ENCODE results near the gene CGN. TPM values are rescaled to one million over a fixed set of nuclear protein-coding genes. Genes with fewer than 3 reads are reported as not detected.
A peak's percentile ranks its signal among the peaks of the same experiment; 100 is the strongest.

Gene CGN
- total and polyA plus RNA-seq, 2 donors (not counting 1 experiment from before 2014, with no cell fraction given) = 0.22 to 0.81 TPM

- ATAC-seq (ENCODE audit: low read depth) = no peak
- ChIA-PET CTCF (interaction anchor here (0.6 to 2.2 kb wide), 2 partner anchors 22 to 39 kb away, joined by 3 to 4 read pairs; no protein-coding TSS in a partner anchor), POLR2A (interaction anchor here (0.6 kb wide), 1 partner anchor 438 kb away, joined by 3 read pairs; no protein-coding TSS in a partner anchor)
- H3K4me2 ChIP-seq (replicated peaks; ENCODE audit: low read depth, low read length, poor library complexity, severe bottlenecking) = no peak overlapping the region
- no peak overlapping the region for H3K4me3 Mint-ChIP-seq
- H3K27ac Mint-ChIP-seq = no peak overlapping the region
- no peaks in the 10 kb centered on the region for H3K4me1 ChIP-seq (ENCODE audit: control insufficient read depth in 2 of 2, insufficient read depth in 2 of 2, low read length in 2 of 2)
- WGBS (ENCODE audit: insufficient coverage) = 80% methylated on average over 1 of the region's 1 CpG
- no peaks in the 10 kb centered on the region for H3K27me3 ChIP-seq (replicated peaks in 1 of 4; ENCODE audit: control extremely low read depth in 1 of 4, control insufficient read depth in 3 of 4, insufficient read depth in 4 of 4, low read length in 3 of 4)
- H3K9me3 ChIP-seq (ENCODE audit: control extremely low read depth in 1 of 3, control insufficient read depth in 2 of 3, insufficient read depth in 1 of 3, low read length in 2 of 3) = no peaks in the 10 kb centered on the region
- H3K79me2 ChIP-seq (ENCODE audit: control insufficient read depth, insufficient read depth, low read length) = no peaks in the 10 kb centered on the region
- H3K9ac ChIP-seq (ENCODE audit: low read length) = no peak overlapping the region
- no peaks in the 10 kb centered on the region for H3K9me3 Mint-ChIP-seq (ENCODE audit: insufficient read depth)
- no peak for TF ChIP-seq EZH2 (IDR thresholded peaks at IDR 0.05; ENCODE audit: borderline replicate concordance, insufficient read depth, low read depth, low read length, poor library complexity, severe bottlenecking)
- no peak for DNase-seq
- intact Hi-C loops (cut with micrococcal nuclease) = no loop called here
- no peak overlapping the region for H2AFZ ChIP-seq (ENCODE audit: insufficient read depth, low read depth, low read length, poor library complexity, severe bottlenecking)
- H3K4me3 ChIP-seq (ENCODE audit: control extremely low read depth in 1 of 5, extremely low read depth in 1 of 5, insufficient read depth in 1 of 5, low read depth in 2 of 5, low read length in 4 of 5) = no peak overlapping the region
- H3K4me1 Mint-ChIP-seq = no peaks in the 10 kb centered on the region
- no peaks in the 10 kb centered on the region for H4K20me1 ChIP-seq (ENCODE audit: control insufficient read depth, insufficient read depth, low read length, poor library complexity, severe bottlenecking)
- H3K27ac ChIP-seq (ENCODE audit: low read length in 2 of 2) = no peak overlapping the region
- no peaks in the 10 kb centered on the region for H3K36me3 ChIP-seq (replicated peaks in 1 of 2; ENCODE audit: control extremely low read depth in 1 of 2, control insufficient read depth in 1 of 2, extremely low read depth in 1 of 2, insufficient read depth in 2 of 2, low read length in 1 of 2)
- H3K27me3 Mint-ChIP-seq = no peaks in the 10 kb centered on the region
Measured at GRCh38 chr1:151499930-151500329, 11.3 kb upstream of the CGN start.

- H3K9ac ChIP-seq (ENCODE audit: low read length) = no peak overlapping the region
- H3K27me3 ChIP-seq (replicated peaks in 1 of 4; ENCODE audit: control extremely low read depth in 1 of 4, control insufficient read depth in 3 of 4, insufficient read depth in 4 of 4, low read length in 3 of 4) = no peaks in the 10 kb centered on the region
- H3K4me1 Mint-ChIP-seq = no peaks in the 10 kb centered on the region
- no peaks in the 10 kb centered on the region for H3K27me3 Mint-ChIP-seq
- no peaks in the 10 kb centered on the region for H3K79me2 ChIP-seq (ENCODE audit: control insufficient read depth, insufficient read depth, low read length)
- H3K4me3 Mint-ChIP-seq = no peak overlapping the region
- H3K9me3 ChIP-seq (ENCODE audit: control extremely low read depth in 1 of 3, control insufficient read depth in 2 of 3, insufficient read depth in 1 of 3, low read length in 2 of 3) = no peaks in the 10 kb centered on the region
- 89% methylated on average over 4 of the region's 10 CpGs for WGBS (ENCODE audit: insufficient coverage)
- no peak overlapping the region for H3K27ac ChIP-seq (ENCODE audit: low read length in 2 of 2)
- no peak overlapping the region for H3K4me2 ChIP-seq (replicated peaks; ENCODE audit: low read depth, low read length, poor library complexity, severe bottlenecking)
- H3K4me3 ChIP-seq (ENCODE audit: control extremely low read depth in 1 of 5, extremely low read depth in 1 of 5, insufficient read depth in 1 of 5, low read depth in 2 of 5, low read length in 4 of 5) = no peak overlapping the region
- H3K27ac Mint-ChIP-seq = no peak overlapping the region
- CTCF ChIA-PET = interaction anchor here (2.2 kb wide), 1 partner anchor 38 kb away, joined by 4 read pairs; no protein-coding TSS in a partner anchor
- H3K9me3 Mint-ChIP-seq (ENCODE audit: insufficient read depth) = no peaks in the 10 kb centered on the region
- ATAC-seq (ENCODE audit: low read depth) (no peak), DNase-seq (no peak)
- no peaks in the 10 kb centered on the region for H4K20me1 ChIP-seq (ENCODE audit: control insufficient read depth, insufficient read depth, low read length, poor library complexity, severe bottlenecking)
- TF ChIP-seq EZH2 (IDR thresholded peaks at IDR 0.05; ENCODE audit: borderline replicate concordance, insufficient read depth, low read depth, low read length, poor library complexity, severe bottlenecking) (no peak), CTCF (IDR thresholded peaks at IDR 0.05) (peak; percentile 16)
- POLR2A ChIA-PET = no interaction called here
- H3K4me1 ChIP-seq (ENCODE audit: control insufficient read depth in 2 of 2, insufficient read depth in 2 of 2, low read length in 2 of 2) = no peaks in the 10 kb centered on the region
- H2AFZ ChIP-seq (ENCODE audit: insufficient read depth, low read depth, low read length, poor library complexity, severe bottlenecking) = no peak overlapping the region
- H3K36me3 ChIP-seq (replicated peaks in 1 of 2; ENCODE audit: control extremely low read depth in 1 of 2, control insufficient read depth in 1 of 2, extremely low read depth in 1 of 2, insufficient read depth in 2 of 2, low read length in 1 of 2) = no peaks in the 10 kb centered on the region
- intact Hi-C loops (cut with micrococcal nuclease) = no loop called here
Measured at GRCh38 chr1:151501474-151501873, 9.7 kb upstream of the CGN start.
